GM12865 (cell line): ENCODE data around the gene BCAS4.

Source experiments
- DNase-seq: peaks from one replicate; pipeline ENCODE4 v3.0.0; 2010; ENCODE audit warnings: low read depth
- H3K4me3 ChIP-seq: 2 replicates; pipeline ENCODE4 v1.5.1; 2011; ENCODE audit warnings: mild to moderate bottlenecking, low read depth, low read length, control low read depth
- CTCF ChIP-seq: IDR thresholded peaks from 2 replicates; pipeline ENCODE4 v1.5.1; 2011; ENCODE audit warnings: low read length, control low read depth, low read depth, inconsistent platforms; ENCODE audit not compliant: insufficient read depth; ENCODE audit errors: missing control alignments

BCAS4 gene

DNA sequence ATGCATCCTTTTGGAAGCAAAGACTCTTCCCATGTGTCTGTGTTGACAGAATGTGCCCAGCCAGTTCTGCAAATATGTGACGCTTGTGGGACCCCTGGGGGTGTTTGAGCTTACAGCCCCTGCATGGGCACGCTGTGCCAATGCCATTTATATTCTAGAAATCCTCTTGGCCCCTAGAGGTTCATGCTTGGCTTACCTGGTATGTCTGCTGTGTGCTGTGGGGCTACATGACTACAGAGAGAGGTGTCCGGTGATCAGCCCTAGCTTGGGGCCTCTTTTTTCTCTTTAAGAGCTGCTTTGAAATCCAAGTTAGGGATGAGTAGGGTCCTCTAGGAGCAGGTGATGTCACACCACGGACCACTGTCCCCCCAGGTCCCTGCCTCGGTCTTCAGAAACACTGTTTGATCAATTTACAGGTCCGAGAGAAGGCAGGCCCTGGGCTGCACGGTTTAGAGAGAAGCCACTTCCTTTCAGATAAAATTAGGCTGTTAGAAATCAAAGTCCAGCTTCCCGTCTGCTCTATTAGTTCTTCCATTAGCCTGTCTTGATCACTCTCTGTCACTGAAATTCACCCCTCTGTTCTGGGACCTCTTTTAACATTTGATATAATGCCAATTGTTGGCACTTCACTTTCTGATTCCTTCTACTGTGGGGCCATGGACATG is 26.5 kb downstream of the BCAS4 start:
- DNase-seq = peak; percentile 64
- peak overlapping the region; percentile 46 for H3K4me3 ChIP-seq
- TF ChIP-seq CTCF = no peak

DNA sequence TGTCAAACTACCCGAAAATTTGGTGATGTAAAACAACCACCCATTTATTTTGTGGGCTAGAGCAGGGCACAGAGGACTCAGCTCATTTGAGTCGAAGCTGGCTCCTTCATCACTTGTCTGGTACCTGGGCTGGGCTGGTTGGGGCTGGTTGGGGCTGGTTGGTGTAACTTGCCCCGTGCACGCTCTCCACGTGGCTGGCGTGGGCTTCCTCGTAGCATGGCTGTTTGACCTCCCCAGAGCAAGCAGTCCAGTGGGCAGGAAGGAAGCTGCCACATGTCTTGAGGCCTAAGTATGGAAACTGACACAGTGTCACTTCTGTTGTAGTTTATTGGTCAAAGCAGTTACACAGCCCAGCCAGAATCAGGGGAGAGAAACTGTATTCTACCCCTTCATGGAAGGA is 27.1 kb downstream of the BCAS4 start:
- H3K4me3 ChIP-seq = peak overlapping the region; percentile 46
- no peak for TF ChIP-seq CTCF
- DNase-seq = peak; percentile 88

DNA sequence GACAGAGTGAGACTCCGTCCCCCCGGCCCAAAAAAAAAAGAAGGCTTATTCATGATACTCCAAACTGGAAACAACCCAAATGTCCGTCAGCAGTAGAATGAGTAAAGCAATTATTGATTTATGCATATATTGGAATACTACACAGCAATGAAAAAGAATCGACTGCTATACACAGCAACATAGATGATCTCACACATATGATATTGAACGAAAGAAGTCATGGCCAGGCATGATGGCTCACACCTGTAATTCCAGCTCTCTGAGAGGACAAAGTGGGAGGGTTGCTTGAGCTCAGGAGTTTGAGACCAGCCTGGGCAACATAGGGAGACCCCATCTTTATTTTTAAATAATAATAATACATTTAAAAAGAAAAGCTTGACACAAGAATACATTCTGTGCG is 28.5 kb downstream of the BCAS4 start:
- DNase-seq = no peak
- TF ChIP-seq CTCF = no peak
- H3K4me3 ChIP-seq = no peak overlapping the region

DNA sequence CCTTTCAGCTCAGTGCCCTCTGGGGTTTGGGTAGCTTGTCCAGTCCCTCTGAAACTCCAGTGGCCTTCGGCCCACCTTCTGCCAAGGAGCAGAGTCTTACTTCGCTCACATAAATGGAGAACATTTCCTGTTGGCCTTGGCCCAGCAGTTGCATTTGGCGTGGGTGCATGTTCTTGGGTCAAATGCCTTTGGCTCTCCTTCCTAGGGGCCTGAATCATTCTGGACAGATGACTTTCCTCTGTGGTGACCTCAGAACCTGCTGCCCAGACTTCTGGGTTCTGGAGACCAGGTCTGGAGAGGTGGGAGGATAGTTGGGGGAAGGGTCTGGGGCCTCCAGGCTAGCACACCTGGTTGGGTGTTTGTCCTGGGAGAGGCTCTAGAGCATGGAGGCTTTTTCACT is 29.3 kb downstream of the BCAS4 start:
- H3K4me3 ChIP-seq = no peak overlapping the region
- no peak for DNase-seq
- TF ChIP-seq CTCF = no peak

- no peak for DNase-seq
- TF ChIP-seq CTCF = no peak
- H3K4me3 ChIP-seq = no peak overlapping the region
These were observed 31.3 kb downstream of the BCAS4 start for GRCh38 chr20:50826121-50826520.

- no peak for TF ChIP-seq CTCF
- no peak for DNase-seq
- H3K4me3 ChIP-seq = no peak overlapping the region
These were observed 33.7 kb downstream of the BCAS4 start for GRCh38 chr20:50828363-50829136.
